Mucosa of rectum (tissue), 2 donors: ENCODE measurements around the gene OAS1.
"Not testable (repeated sequence)": the region's sequence is repeated elsewhere in the genome, so short reads cannot be mapped to it uniquely, and the experiment has no call there.

Source experiments
- H3K27ac ChIP-seq, 2 donors: one replicate each; pipeline ENCODE4 v1.7.0; 2013; ENCODE audit warnings: inconsistent platforms in 2 of 2, low read depth in 2 of 2, low read length in 2 of 2
- H3K27me3 ChIP-seq, 2 donors: one replicate each; pipeline ENCODE4 v1.7.0; 2013; ENCODE audit warnings: low read length in 2 of 2; ENCODE audit not compliant: control insufficient read depth in 2 of 2, insufficient read depth in 2 of 2
- H3K36me3 ChIP-seq, 2 donors: one replicate each; pipeline ENCODE4 v1.7.0; 2013; ENCODE audit warnings: low read length in 2 of 2; ENCODE audit not compliant: control insufficient read depth in 2 of 2, insufficient read depth in 2 of 2
- H3K4me1 ChIP-seq, 2 donors: one replicate each; pipeline ENCODE4 v1.7.0; 2013; ENCODE audit warnings: low read length in 2 of 2, mild to moderate bottlenecking in 1 of 2; ENCODE audit not compliant: control insufficient read depth in 2 of 2, insufficient read depth in 2 of 2
- H3K4me3 ChIP-seq, 2 donors: one replicate each; pipeline ENCODE4 v1.7.0; 2013; ENCODE audit warnings: low read length in 2 of 2
- H3K9ac ChIP-seq, 2 donors: one replicate each; pipeline ENCODE4 v1.7.0; 2013; ENCODE audit warnings: low read length in 2 of 2, low read depth in 1 of 2, mild to moderate bottlenecking in 1 of 2
- H3K9me3 ChIP-seq, 2 donors: one replicate each; pipeline ENCODE4 v1.7.0; 2013; ENCODE audit warnings: low read length in 2 of 2; ENCODE audit not compliant: control insufficient read depth in 2 of 2
- donor health status: healthy.
- donor health status: Normal muscosa, but diverticular disease.

OAS1 gene

GRCh38 chr12:112944024-112944690 is 37.4 kb downstream of the OAS1 start:
- H3K4me3 ChIP-seq = no peak overlapping the region
- peaks cover 15 to 16% of the 10 kb centered on the region in 2 donors for H3K36me3 ChIP-seq
- H3K27ac ChIP-seq = no peak overlapping the region

GRCh38 chr12:112945515-112945914 is 38.8 kb downstream of the OAS1 start:
- Histone ChIP-seq H3K27me3 (no peaks in the 10 kb centered on the region), H3K9ac (no peak overlapping the region), H3K36me3 (peaks cover 15 to 16% of the 10 kb centered on the region in 2 donors), H3K4me3 (no peak overlapping the region), H3K9me3 (no peaks in the 10 kb centered on the region), H3K27ac (no peak overlapping the region), H3K4me1 (no peaks in the 10 kb centered on the region)

More at GRCh38 chr12:112944024-112944690, 37.4 kb downstream of the OAS1 start:
- Histone ChIP-seq H3K9me3 (no peaks in the 10 kb centered on the region), H3K4me1 (peaks cover 7 to 8% of the 10 kb centered on the region in 2 donors), H3K9ac (no peak overlapping the region), H3K27me3 (no peaks in the 10 kb centered on the region)

- Histone ChIP-seq H3K27me3 (no peaks in the 10 kb centered on the region), H3K4me1 (no peaks in the 10 kb centered on the region), H3K4me3 (no peak overlapping the region), H3K9me3 (no peaks in the 10 kb centered on the region), H3K27ac (no peak overlapping the region), H3K36me3 (peaks cover 16 to 20% of the 10 kb centered on the region in 2 donors), H3K9ac (no peak overlapping the region)
These were observed 39.7 kb downstream of the OAS1 start for GRCh38 chr12:112946236-112947000.

- H3K4me3 ChIP-seq = no peak overlapping the region
These were observed 40.6 kb downstream of the OAS1 start for GRCh38 chr12:112947314-112947713.

GRCh38 chr12:112947761-112948160 is 41.0 kb downstream of the OAS1 start:
- Histone ChIP-seq H3K4me3 (no peak overlapping the region), H3K4me1 (no peaks in the 10 kb centered on the region), H3K27me3 (no peaks in the 10 kb centered on the region), H3K27ac (no peak overlapping the region), H3K36me3 (peaks cover 16 to 17% of the 10 kb centered on the region in 2 donors), H3K9ac (no peak overlapping the region), H3K9me3 (no peaks in the 10 kb centered on the region)

More at GRCh38 chr12:112947314-112947713, 40.6 kb downstream of the OAS1 start:
- no peaks in the 10 kb centered on the region for H3K9me3 ChIP-seq
- no peaks in the 10 kb centered on the region for H3K4me1 ChIP-seq
- no peak overlapping the region for H3K27ac ChIP-seq
- peaks cover 16 to 17% of the 10 kb centered on the region in 2 donors for H3K36me3 ChIP-seq
- H3K9ac ChIP-seq = no peak overlapping the region
- H3K27me3 ChIP-seq = no peaks in the 10 kb centered on the region

- Histone ChIP-seq H3K36me3 (peaks cover 16 to 17% of the 10 kb centered on the region in 2 donors), H3K4me3 (no peak overlapping the region), H3K27me3 (no peaks in the 10 kb centered on the region), H3K27ac (no peak overlapping the region), H3K4me1 (no peaks in the 10 kb centered on the region), H3K9ac (no peak overlapping the region), H3K9me3 (no peaks in the 10 kb centered on the region)
These were observed 42.0 kb downstream of the OAS1 start for GRCh38 chr12:112948806-112949205.

- Histone ChIP-seq H3K36me3 (peaks cover 15 to 16% of the 10 kb centered on the region in 2 donors), H3K27ac (no peak overlapping the region), H3K9me3 (no peaks in the 10 kb centered on the region), H3K9ac (no peak overlapping the region), H3K27me3 (no peaks in the 10 kb centered on the region), H3K4me1 (no peaks in the 10 kb centered on the region), H3K4me3 (no peak overlapping the region)
These were observed 43.9 kb downstream of the OAS1 start for GRCh38 chr12:112950701-112951100.

- H3K9me3 ChIP-seq, H3K27me3 ChIP-seq, H3K4me3 ChIP-seq, H3K4me1 ChIP-seq, H3K27ac ChIP-seq, H3K9ac ChIP-seq: not testable (repeated sequence)
- H3K36me3 ChIP-seq = peaks cover 3 to 12% of the 10 kb centered on the region in 2 donors
These were observed 50.4 kb downstream of the OAS1 start for GRCh38 chr12:112957125-112957524.

GRCh38 chr12:112961074-112961473 is 54.3 kb downstream of the OAS1 start:
- H3K27me3 ChIP-seq = no peaks in the 10 kb centered on the region
- no peak overlapping the region for H3K27ac ChIP-seq
- no peak overlapping the region for H3K9ac ChIP-seq
- no peaks in the 10 kb centered on the region for H3K4me1 ChIP-seq
- H3K36me3 ChIP-seq = peaks cover 19 to 43% of the 10 kb centered on the region in 2 donors
- H3K9me3 ChIP-seq = no peaks in the 10 kb centered on the region
- no peak overlapping the region for H3K4me3 ChIP-seq

- no peaks in the 10 kb centered on the region for H3K4me1 ChIP-seq
- H3K9ac ChIP-seq = no peak overlapping the region
- no peak overlapping the region for H3K27ac ChIP-seq
- peaks cover 20 to 46% of the 10 kb centered on the region in 2 donors for H3K36me3 ChIP-seq
- H3K4me3 ChIP-seq = no peak overlapping the region
- H3K27me3 ChIP-seq = no peaks in the 10 kb centered on the region
- no peaks in the 10 kb centered on the region for H3K9me3 ChIP-seq
These were observed 54.8 kb downstream of the OAS1 start for GRCh38 chr12:112961536-112961935.
